ENCODE data around the gene ABHD18.
"Not testable (repeated sequence)": the region's sequence is repeated elsewhere in the genome, so short reads cannot be mapped to it uniquely, and the experiment has no call there.

ABHD18 gene

DNA sequence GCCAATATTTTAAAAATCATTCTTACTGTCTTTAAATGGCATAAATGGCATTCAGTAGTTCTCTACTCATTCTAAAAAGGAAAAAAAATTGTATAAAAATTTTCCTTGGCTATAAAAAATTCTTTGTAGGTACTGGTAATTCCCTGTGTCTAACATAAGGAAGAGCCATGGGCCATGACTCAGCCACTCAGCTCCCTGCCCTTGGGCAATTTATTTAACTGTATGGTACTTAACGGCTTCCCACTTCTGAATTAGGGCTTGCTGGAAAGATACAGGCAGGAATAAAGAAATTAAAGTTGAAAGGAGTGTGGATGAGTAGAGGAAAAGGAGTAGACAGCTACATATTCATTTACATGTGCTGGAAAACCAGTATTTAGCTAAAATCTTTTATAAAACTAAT is 30.6 kb downstream of the ABHD18 start:
- peak; percentile 13 for FAIRE-seq

DNA sequence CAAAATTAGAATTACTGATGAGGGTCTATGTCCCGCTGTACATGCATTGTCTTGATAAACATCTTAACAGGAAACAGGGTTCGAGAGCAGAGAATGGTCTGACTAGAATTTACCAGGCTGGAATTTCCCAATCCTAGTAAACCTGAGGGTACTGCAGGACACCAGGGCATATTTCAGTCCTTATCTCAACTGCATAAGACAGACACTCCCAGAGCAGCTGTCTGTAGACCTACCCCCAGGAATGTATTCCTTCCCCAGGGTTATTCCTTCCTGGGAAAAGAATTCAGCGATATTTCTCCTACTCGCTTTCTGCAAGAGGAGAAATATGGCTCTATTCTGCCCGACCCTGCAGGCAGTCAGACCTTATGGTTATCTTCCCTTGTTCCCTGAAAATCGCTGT is 31.3 kb downstream of the ABHD18 start:
- not testable (repeated sequence) for FAIRE-seq

DNA sequence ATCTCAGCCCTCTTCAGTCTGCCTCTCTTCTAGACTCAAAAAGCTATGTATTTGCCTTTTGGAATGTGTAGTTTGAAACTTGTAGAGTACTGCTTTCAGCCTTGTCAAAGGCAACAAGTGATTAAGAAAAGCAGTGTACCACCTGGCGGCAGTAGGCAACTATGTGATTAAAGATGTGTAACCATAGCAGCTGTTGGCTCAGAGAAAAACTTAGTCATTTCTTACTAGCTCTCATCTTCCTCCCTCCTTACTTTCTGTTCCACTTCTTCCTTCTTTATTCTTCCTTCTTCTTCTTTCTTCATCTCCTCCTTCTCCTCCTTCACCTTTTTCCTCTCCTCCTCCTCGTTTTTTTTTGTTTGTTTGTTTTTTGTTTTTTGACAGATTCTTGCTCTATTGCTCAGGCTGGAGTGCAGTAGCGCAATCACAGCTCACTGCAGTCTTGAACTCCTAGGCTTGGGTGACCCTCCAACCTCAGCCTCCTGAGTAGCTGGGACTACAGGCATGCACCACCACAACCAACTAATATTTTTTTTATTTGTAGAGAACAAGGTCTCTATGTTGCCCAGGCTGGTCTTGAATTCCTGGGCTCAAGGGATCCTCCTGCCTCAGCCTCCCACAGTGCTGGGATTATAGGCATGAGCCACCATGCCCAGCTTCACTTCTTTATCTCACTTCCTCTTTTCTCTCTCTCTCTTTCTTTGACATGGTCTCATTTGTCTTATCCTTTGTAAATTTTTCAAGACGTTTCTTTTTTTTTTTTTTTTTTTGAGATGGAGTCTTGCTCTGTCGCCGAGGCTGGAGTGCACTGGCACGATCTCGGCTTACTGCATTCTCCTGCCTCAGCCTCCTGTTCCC is 32.6 kb downstream of the ABHD18 start:
- no peak for FAIRE-seq

DNA sequence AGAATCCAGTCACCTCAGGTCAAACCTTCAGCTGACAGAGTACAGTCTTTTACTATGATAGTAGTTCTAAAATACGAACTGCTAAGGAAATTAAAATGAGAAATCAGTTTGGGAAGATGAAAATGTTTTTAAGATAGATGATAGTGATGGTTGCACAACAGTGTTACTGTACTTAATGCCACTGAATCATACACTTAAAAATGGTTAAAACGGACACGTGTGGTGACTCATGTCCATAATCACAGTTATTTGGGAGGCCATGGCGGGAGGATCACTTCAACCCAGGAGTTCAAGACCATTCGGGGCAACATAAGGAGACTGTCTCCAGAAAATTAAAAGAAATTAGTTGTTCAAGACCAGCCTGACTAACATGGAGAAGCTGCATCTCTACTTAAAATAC is 41.4 kb downstream of the ABHD18 start:
- FAIRE-seq, result no peak

DNA sequence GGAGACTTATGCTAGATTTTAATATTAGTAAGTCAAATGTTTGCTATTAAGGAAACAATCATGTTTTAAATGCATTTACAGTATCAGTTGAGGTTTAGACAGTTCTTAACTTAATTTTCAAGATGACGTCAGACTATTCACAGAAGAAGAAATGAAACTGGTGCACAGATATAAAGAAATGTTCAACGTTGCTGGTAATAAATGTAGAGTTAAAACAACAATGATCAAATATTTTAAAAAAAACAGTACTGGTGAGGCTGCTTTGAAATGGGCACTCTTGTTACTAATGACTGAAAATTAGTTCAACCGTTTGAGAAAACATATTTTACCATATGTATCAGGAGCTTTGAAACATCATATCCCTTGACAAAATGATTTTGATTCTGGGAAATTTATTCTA is 44.2 kb downstream of the ABHD18 start:
- peak; percentile 47 for FAIRE-seq

DNA sequence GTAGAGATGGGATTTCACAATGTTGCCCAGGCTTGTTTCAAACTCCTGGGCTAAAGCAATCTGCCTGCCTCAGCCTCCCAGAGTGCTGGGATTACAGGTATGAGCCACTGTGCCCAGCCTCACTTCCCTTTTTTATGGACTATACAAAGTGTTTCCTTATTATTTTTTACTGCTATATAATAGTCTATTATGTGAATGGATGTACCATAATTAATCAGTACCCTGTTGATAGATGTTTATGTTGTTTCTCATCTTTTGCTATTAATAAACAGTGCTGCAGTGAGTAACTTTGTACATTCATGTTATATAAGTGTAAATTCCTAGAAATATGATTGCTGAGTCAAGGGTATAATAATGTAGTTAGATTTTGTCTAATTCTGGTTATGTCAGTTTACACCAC is 60.1 kb downstream of the ABHD18 start:
- no peak for FAIRE-seq

DNA sequence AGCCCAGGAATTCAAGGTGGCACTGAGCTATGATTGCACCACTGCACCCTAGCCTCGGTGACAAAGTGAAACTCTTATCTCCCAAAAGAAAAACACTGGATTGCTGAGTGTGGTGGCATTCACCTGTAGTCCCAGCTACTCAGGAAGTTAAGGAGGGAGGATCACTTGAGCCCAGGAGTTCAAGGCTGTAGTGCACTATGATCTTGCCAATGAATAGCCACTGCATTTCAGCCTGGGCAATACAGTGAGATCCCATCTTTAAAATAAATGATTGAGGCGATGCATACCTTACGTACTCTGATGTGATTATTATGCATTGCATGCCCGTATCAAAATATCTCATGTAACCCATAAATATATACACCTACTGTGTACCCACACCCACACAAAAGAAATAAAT is 64.7 kb downstream of the ABHD18 start:
- FAIRE-seq, result no peak

DNA sequence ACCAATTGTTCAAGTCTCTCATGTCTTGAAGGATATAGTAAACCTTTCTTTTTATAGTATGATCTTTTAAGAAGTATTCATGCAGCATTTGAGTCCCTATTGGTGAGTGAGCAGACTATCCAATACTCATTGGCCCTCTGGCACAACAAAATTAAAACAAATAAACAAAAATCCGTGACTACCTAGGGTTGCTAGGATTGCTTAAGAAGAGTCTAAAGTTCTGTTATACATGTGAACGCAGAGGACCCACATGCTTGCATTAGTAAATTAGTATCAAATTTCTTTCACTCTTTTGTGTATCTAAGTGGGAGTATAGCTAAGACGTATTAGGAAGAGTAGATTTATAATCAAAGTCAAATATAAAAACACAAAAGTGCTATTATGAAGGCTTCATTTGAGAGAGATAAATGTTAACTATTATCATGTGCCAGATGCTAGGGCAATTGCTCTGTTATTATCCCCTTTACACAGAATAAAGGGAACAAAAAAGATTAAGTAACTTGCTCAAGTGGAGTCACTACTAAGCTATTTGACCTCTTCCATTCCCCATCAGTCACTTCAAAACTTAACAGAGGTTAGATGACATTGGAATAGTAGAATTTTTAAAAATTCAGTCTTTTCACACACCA is 66.7 kb downstream of the ABHD18 start:
- FAIRE-seq, result no peak

DNA sequence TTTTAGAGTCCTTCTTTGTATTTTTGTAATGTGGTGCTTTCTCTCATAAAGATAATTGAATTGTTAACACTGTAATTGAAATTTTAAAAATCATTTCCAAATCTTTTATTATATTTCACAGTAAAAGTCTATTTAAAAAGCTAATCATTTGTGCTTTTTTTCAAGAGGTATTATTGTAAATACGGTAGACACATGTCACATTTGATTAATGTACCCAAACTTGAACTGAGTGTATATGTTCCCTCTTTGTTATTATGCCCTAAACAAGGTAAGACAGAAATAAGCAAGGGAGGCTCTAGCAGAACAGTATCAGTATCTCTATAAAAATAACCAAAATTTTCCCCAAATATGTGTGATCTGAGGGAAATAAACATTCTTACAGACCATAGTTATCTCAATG is 74.4 kb downstream of the ABHD18 start:
- FAIRE-seq, result no peak

DNA sequence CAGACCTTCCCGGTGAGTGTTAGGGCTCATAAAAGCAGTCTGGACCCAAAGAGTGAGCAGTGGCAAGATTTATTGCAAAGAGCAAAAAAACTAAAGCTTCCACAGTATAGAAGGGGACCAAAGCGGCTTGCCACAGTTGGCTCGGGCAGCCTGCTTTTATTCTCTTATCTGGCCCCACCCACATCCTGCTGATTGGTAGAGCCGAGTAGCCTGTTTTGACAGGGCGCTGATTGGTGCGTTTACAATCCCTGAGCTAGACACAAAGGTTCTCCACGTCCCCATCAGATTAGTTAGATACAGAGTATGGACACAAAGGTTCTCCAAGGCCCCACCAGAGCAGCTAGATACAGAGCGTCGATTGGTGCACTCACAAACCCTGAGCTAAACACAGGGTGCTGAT is 81.8 kb downstream of the ABHD18 start:
- not testable (repeated sequence) for FAIRE-seq

DNA sequence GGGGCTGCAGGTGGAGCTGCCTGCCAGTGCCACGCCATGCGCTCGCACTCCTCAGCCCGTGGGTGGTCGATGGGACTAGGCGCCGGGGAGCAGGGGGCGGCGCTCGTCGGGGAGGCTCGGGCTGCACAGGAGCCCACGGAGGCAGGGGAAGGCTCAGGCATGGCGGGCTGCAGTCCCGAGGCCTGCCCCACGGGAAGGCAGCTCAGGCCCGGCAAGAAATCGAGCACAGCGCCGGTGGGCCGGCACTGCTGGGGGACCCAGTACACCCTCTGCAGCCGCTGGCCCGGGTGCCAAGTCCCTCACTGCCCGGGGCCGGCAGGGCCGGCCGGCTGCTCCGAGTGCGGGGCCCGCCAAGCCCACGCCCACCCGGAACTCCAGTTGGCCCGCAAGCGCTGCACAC is 82.3 kb downstream of the ABHD18 start:
- not testable (repeated sequence) for FAIRE-seq

DNA sequence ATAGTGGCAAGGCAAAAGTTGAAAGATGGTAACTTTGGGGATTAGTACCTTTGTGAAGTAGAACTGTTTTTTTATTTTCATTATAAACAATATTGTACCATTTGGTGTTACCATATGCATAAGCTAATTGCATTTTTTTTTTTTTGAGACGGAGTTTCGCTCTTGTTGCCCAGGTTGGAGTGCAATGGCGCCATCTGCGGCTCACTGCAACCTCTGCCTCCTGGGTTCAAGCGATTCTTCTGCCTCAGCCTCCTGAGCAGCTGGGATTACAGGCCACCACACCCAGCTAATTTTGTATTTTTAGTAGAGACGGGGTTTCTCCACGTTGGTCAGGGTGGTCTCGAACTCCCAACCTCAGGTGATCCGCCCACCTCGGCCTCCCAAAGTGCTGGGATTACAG is 86.0 kb downstream of the ABHD18 start:
- not testable (repeated sequence) for FAIRE-seq

DNA sequence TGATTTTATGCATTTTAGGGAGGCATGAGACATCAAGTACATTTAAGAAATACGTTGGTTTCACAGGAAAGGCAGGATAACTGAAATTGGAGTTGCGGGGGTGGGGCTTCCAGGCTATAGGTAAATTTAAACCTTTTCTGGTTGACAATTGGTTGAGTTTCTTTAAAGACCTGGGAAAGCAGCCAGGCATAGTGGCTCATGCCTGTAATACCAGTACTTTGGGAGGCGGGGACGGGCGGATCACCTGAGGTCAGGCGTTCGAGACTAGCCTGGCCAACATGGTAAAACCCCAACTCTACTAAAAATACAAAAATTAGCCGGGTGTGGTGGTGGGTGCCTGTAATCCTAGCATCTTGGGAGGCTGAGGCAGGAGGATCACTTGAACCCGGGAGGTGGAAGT is 89.7 kb downstream of the ABHD18 start:
- not testable (repeated sequence) for FAIRE-seq

DNA sequence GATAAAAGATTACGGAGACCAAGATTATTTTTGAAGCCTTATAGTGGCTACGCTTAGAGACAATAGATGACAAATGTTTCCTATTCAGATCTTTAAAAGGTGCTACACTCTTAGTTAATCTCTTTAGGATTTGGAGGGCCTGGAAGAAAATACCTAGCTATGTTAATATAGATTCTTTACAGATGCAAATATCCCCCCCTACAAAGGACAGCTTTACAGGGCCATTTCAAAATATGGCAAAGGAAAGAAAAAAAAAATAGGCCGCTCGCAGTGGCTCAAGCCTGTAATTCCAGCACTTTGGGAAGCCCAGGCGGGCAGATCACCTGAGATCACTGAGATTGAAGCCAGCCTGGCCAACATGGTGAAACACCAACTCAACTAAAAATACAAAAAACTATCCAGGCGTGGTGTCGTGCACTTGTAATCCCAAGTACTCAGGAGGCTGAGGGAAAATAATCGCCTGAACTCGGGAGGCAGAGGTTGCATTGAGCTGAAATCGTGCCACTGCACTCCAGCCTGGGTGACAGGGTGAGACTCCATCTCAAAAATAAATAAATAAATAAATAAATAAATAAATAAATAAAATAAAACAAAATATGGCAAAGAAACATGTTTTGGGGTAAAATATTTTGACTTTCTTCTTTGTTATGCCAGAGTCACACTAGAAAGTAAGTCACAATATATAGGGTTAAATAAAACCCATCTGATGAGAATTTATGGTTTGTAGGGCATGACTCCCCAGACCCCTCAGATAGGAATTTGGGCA is 90.4 kb downstream of the ABHD18 start:
- FAIRE-seq, result not testable (repeated sequence)

DNA sequence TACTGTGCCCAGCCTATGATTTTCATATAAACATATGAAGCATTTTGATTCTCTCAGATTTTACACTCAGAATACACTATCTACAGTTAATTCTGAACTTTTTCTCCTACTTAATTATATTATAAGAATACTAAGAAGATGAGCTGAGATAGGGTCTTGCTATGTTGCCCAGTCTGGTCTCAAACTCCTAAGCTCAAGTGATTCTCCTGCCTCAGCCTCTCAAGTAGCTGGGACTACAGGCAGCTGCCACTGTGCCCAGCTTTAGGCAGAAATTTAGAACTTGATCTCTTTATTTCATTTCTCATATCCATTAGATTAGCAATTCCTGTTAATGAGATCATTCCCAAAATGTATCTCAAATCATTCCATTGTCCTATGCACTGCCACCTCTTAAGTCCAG is 91.2 kb downstream of the ABHD18 start:
- no peak for FAIRE-seq

DNA sequence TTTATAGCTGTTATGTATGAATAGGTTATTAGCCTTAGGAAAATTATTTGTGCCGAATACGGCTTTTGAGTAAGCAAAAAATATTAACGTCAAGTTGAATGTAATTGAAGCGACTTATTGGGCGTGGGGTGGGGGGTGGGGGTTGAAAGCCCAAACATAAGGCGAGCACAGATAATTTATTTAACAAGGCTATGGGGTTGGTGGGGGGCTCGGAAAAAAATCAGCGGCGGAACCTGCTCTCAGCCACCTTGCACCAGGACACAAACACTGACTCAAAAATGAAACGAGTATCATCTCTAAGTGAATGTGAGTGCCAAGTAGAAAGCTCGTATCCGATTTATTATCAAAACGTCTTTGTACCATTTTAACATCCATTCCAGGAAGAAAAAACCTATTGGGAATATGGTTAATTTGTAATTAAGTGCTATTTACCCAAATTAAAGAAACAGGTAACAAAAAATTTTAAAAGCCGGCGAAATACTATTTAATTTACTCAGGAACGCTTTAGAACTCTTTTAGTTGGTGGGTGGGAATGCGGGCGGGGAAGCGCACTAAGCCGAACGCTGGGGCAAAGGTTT is 95.0 kb downstream of the ABHD18 start:
- FAIRE-seq, result peak; percentile 92

DNA sequence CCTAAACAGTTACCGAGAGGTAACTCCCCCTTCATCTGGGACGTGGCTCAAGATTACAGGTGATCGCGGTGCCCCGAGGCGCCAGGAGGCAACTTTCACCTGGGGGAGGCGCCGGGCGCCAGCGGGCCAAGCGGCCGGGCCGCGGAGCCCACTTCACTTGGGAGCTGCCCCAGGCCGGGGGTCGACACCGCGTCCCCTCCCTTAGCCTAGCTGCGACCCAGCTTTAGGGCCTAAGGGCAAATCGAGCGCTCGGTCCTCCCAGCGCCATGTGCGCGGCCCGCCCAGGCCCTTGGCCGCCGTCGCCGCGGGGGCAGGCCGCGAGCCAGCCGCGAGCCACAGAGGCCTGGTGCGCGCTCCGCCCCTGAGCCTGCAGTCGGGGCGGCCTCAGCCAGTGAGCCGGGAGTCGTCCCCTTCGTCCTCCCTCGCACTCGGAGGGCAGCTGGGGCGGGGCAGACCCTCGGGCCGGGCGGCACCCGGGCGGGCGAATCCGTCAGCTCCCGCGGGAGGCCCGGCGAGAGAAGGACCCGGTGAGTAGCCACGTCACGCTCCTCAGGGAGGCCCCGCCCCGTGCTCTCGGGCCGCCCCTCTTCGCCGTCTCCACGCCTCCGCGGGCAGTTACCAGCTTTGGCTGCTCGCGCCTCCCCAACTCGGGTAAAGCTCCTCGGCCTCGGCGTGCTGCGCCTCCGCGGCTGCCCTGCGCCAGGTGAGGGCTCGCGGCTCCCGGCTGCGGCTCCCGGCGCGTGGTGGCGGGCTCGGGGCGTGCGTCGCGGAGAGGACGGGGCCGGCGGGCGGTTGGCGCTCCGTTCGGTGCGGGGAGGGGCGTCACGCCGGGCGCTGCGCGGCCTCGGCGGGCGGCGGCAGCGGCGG is 95.7 kb downstream of the ABHD18 start, which contains the start of gene LARP1B:
Gene LARP1B, plus strand, starts transcription at position 614 of the 867 bp plus-strand sequence. CDS start 13,640 bp downstream, outside the sequence.
- no peak for FAIRE-seq

DNA sequence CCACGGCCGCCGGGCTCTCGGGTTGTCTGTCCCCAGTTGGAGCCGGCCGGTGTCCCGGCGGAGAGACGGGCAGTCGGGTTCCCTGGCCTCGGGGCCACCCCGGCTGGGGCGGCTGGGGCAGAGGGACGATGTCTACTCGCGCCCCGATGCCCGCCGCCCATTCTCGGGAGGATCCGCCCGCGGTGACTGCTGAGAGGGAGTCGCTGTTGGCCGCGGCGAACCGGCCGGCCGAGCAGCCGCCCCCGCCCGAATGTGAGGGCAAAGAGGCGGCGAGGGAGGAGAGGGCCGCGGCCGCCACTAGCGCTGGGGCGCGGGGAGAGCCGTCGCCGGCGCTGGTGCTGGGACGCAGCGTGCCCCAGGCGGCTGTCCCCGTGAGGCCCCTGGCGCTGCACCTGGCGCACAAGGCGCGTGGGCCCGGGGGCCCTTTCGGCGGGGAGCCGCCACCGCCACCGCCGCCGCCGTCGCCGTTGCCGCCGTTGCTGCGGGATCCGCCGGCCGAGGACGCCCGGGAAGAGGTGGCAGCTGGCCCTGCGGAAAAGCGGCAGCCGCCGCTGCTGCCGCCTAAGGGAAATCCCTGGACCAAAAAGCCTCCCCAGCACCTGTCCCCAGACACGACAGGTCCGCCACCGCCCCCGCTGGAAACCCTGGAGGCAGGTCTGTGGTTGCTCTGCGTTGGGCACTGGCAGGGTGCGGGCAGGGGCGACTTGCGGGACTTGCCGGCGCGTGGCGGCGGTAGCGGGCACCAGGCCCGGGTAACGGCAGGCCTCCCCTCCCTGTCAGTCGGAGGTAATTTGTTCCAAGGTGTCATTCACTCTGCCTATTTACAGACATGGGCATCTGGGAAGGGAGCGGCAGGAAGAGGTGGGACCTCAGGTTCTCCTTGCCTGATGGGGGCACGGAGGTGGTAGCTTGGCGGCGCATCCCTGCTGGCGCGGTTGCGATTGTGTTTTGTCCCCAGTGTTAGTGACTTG is 96.6 kb downstream of the ABHD18 start:
- FAIRE-seq, result no peak

DNA sequence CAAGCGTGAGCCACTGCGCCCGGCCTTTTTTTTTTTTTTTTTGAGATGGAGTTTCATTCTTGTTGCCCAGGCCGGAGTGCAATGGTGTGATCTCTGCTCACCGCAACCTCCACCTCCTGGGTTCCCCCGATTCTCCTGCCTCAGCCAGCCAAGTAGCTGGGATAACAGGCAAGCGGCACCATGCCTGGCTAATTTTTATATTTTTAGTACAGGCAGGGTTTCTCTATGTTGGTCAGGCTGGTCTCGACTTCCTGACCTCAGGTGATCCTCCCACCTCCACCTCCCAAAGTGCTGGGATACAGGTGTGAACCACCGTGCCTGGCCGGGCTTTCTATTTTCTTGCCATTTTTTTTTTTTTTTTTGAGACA is 101.2 kb downstream of the ABHD18 start:
- not testable (repeated sequence) for FAIRE-seq

DNA sequence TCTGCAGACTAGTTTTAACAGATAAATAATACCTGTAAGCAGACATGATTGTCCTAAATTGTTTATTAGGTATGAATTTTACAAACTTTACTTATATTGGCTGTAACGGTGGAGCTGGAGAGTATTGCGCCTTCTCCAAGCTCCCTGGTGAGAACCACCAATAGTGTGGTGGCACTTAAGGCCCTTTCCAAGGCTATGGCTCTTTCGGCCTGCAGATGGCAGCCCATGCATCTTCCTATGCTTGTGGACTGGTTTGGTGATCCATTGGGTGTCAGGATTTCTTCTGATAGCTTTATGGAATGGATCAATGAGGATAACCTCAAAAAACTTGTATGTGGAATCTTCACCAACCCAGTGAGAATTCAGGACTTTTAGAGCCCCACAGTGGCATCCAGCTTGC is 103.7 kb downstream of the ABHD18 start:
- FAIRE-seq, result no peak

DNA sequence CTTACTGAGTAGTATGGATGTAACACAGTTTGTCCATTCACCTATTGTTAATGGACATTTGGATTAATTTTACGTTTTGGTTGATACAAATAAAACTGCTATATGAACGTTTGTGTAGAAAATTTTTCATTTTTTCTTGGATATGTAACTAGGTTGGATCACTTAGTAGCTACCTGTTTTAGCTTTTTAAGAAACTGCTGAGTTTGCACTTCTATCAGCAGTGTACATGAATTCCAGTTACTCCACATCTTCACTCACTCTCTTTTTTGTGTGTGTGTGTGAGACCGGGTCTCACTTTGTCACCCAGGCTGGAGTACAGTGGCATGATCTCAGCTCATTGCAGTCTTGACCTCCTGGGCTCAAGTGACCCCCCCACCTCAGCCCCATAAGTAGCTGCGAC is 111.3 kb downstream of the ABHD18 start:
- FAIRE-seq, result no peak

All from islet of Langerhans (tissue), 1 donor.